Left lung (tissue), 10 donors: ENCODE results near the gene INPP5A. TPM values are rescaled to one million over a fixed set of nuclear protein-coding genes. Genes with fewer than 3 reads are reported as not detected.

ENCODE experiments used
- ATAC-seq: fragments of 200-7000 bp; cut with Tn5 transposase; one replicate; pipeline ENCODE4 v1.9.1; 2020; ENCODE audit warnings: moderate library complexity
- DNase-seq, 4 donors: peaks; one replicate each; pipeline ENCODE4 v3.0.0-alpha.2; 2013 to 2020
- H3K27ac ChIP-seq, 2 donors: fragments of 200-600 bp; sonication (generic) in 1 of 2; one replicate each; pipeline versions ENCODE4 v1.5.0 to v1.8.0; 2020 to 2021
- H3K27me3 ChIP-seq, 2 donors: fragments of 200-600 bp; sonication (generic) in 1 of 2; one replicate each; pipeline versions ENCODE4 v1.5.0 to v1.8.0; 2020 to 2021
- H3K36me3 ChIP-seq, 2 donors: fragments of 200-600 bp; sonication (generic) in 1 of 2; one replicate each; pipeline versions ENCODE4 v1.5.0 to v1.8.0; 2020 to 2021
- H3K4me1 ChIP-seq, 2 donors: fragments of 200-600 bp; one replicate each; pipeline ENCODE4 v1.8.0; 2021
- H3K4me3 ChIP-seq, 2 donors: fragments of 200-600 bp; sonication (generic) in 1 of 2; one replicate each; pipeline versions ENCODE4 v1.5.0 to v1.8.0; 2020 to 2021; ENCODE audit warnings: mild to moderate bottlenecking in 1 of 2
- H3K9me3 ChIP-seq, 2 donors: fragments of 200-600 bp; sonication (generic) in 1 of 2; one replicate each; pipeline versions ENCODE4 v1.5.0 to v1.8.0; 2020 to 2021
- CTCF ChIP-seq, 2 donors: fragments of 200-600 bp; sonication (generic) in 1 of 2; IDR thresholded peaks; one replicate each; pipeline versions ENCODE4 v1.5.0 to v1.8.0; 2021; ENCODE audit warnings: antibody characterized with exemption in 2 of 2
- intact Hi-C, 2 donors: fragments of 100-400 bp; cut with DNase I; formaldehyde crosslinking; loops; one replicate each; pipeline versions ENCODE4 v1.11.2 to v1.14.2; 2022
- polyA plus RNA-seq, 6 donors: library from polyadenylated mRNA; unstranded; fragments of 120-200 nt; gene quantifications; one replicate each; pipeline ENCODE4 v1.2.1, GENCODE V29; 2013; ENCODE audit not compliant: insufficient read length in 6 of 6
- total RNA-seq, 2 donors: library from RNA; stranded (reverse); fragmentation: NEBNext Ultra II Directional; extraction: Animal tissue kit (Norgen Biotek cat#: 25700); gene quantifications; one replicate each; pipeline ENCODE4 v1.2.1, GENCODE V29; 2021
- donor health status: DM: no; HTN: yes; CAD: no.
- donor health status: DM: no; HTN: no; CAD: no.

The INPP5A gene
- total and polyA plus RNA-seq, 8 donors, result 32.0 to 44.0 (median 36.8) TPM

- Histone ChIP-seq H3K4me1 (peaks cover 11 to 34% of the 10 kb centered on the region in 2 donors), H3K4me3 (no peak overlapping the region), H3K27ac (no peak overlapping the region), H3K27me3 (peaks cover 64 to 91% of the 10 kb centered on the region in 2 donors), H3K36me3 (peaks cover 0 to 13% of the 10 kb centered on the region in 2 donors), H3K9me3 (no peaks in the 10 kb centered on the region)
- TF ChIP-seq CTCF (IDR thresholded peaks at IDR 0.05), result no peak
- ATAC-seq, result no peak
- intact Hi-C loops, result no loop called here
- DNase-seq, result no peak
Measured at GRCh38 chr10:132787495-132788179, 250.1 kb downstream of the INPP5A start.

GRCh38 chr10:132788180-132788830, 250.7 kb downstream of the INPP5A start:
- peaks cover 0 to 7% of the 10 kb centered on the region in 2 donors for H3K36me3 ChIP-seq
- ATAC-seq, result peak; percentile 40
- no peak for TF ChIP-seq CTCF (IDR thresholded peaks at IDR 0.05)
- H3K27me3 ChIP-seq, result peaks cover 60 to 91% of the 10 kb centered on the region in 2 donors
- peaks cover 11 to 34% of the 10 kb centered on the region in 2 donors for H3K4me1 ChIP-seq
- no peak for DNase-seq
- H3K9me3 ChIP-seq, result no peaks in the 10 kb centered on the region
- H3K27ac ChIP-seq, result no peak overlapping the region
- intact Hi-C loops, result no loop called here
- no peak overlapping the region for H3K4me3 ChIP-seq

GRCh38 chr10:132788831-132789219, 251.2 kb downstream of the INPP5A start:
- no peak for TF ChIP-seq CTCF (IDR thresholded peaks at IDR 0.05)
- peaks cover 0 to 1% of the 10 kb centered on the region in 2 donors for H3K36me3 ChIP-seq
- no peak overlapping the region for H3K27ac ChIP-seq
- intact Hi-C loops, result no loop called here
- H3K9me3 ChIP-seq, result no peaks in the 10 kb centered on the region
- H3K27me3 ChIP-seq, result peaks cover 55 to 91% of the 10 kb centered on the region in 2 donors
- no peak for DNase-seq
- H3K4me3 ChIP-seq, result no peak overlapping the region
- H3K4me1 ChIP-seq, result peaks cover 11 to 34% of the 10 kb centered on the region in 2 donors
- no peak for ATAC-seq

- Histone ChIP-seq H3K36me3 (no peaks in the 10 kb centered on the region), H3K27me3 (peaks cover 46 to 91% of the 10 kb centered on the region in 2 donors), H3K9me3 (no peaks in the 10 kb centered on the region), H3K4me3 (no peak overlapping the region), H3K4me1 (peaks cover 11 to 34% of the 10 kb centered on the region in 2 donors), H3K27ac (no peak overlapping the region)
- no peak for ATAC-seq
- DNase-seq, result no peak
- TF ChIP-seq CTCF (IDR thresholded peaks at IDR 0.05), result no peak
- intact Hi-C loops, result no loop called here
Measured at GRCh38 chr10:132789659-132790148, 252.1 kb downstream of the INPP5A start.

- H3K36me3 ChIP-seq, result no peaks in the 10 kb centered on the region
- no peaks in the 10 kb centered on the region for H3K9me3 ChIP-seq
- peaks cover 11 to 27% of the 10 kb centered on the region in 2 donors for H3K4me1 ChIP-seq
- DNase-seq, result no peak
- no peak overlapping the region for H3K4me3 ChIP-seq
- intact Hi-C loops, result no loop called here
- H3K27ac ChIP-seq, result no peak overlapping the region
- ATAC-seq, result no peak
- peaks cover 38 to 89% of the 10 kb centered on the region in 2 donors for H3K27me3 ChIP-seq
- no peak for TF ChIP-seq CTCF (IDR thresholded peaks at IDR 0.05)
Measured at GRCh38 chr10:132790470-132790869, 252.9 kb downstream of the INPP5A start.
